HG02885 (cell line): Measurements from ENCODE around the gene RIPOR2.
"Not testable (repeated sequence)": the region's sequence is repeated elsewhere in the genome, so short reads cannot be mapped to it uniquely, and the experiment has no call there.

Experiments used
- ATAC-seq: cut with Tn5 transposase; IDR thresholded peaks from one replicate; pipeline ENCODE4 v1.9.1; 2021; ENCODE audit warnings: mild to moderate bottlenecking; ENCODE audit not compliant: unreplicated experiment, poor library complexity

RIPOR2 gene

DNA sequence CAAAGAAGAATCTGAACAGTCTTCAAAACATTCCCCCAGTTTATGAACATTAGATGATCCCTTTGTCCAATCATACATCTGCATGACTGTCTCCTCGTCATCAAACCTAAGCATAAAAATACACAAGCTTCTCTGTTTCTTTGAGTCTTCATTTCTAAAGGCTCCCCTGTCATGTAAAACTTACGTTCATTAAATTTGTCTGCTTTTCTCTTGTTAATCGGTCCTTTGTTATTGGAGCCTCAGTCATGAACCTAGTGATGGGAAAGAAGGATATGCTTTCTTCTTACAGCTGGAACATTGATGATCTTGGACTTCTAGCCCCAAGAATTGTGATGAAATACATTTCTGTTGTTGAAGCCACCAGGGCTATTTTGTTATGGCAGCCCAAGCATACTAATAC, 18.0 kb upstream of the RIPOR2 start:
- ATAC-seq: no peak

DNA sequence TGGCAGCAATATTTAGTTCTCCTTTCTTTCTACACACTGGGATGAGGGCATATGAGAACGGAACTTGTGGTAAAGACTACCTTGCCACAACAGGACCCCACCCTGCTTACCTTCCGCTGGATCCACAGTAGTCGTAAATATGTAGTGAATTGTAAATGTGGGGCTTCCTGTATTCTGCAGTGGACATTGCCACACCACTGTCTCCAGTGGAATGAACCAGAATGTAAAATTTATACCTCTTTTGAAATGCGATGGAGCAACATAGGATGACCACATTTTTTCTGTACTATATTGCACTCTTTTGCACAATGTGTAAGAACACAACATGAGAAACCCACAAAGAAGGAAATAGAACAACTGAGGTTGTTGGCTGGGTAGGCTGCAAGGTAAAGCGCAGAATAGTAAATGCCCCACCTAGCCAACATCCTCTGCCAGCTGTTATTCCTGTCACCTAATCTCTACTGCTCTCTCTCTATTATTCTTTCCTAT, 16.1 kb upstream of the RIPOR2 start:
- ATAC-seq: peak; percentile 26

DNA sequence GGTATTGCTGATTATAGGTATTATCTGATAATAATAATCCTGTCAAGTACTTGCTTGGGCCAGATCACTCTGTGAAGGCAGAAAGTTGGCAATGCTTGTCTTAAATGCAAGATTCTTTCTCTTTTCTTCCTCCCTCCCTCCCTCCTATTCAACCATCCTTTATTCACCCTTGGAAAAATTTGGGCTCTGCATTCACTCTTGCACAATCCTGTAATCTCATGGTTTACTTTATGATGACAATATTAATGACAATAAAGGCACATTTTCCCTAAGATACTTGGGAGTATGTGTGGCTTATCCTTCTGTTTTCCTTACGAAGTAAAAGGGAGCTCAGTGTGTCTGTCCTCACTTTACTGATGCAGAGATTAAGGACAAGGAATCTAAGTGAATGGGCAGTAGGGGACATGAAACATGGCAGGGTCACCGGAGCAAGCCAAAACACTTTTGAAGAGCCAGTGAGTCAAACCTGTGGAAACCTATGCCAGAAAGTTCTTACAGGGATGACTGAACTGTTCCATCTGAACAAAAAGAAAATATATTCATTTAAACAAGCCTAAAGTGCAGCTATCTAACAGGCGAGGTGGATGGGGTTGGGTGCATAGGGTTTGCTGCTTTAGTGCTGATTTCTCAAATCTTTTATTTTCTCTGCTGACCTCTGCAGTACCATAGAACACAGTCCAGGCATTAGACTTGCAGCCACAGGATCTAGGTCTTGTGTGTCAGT, 14.6 kb upstream of the RIPOR2 start:
- ATAC-seq: no peak

DNA sequence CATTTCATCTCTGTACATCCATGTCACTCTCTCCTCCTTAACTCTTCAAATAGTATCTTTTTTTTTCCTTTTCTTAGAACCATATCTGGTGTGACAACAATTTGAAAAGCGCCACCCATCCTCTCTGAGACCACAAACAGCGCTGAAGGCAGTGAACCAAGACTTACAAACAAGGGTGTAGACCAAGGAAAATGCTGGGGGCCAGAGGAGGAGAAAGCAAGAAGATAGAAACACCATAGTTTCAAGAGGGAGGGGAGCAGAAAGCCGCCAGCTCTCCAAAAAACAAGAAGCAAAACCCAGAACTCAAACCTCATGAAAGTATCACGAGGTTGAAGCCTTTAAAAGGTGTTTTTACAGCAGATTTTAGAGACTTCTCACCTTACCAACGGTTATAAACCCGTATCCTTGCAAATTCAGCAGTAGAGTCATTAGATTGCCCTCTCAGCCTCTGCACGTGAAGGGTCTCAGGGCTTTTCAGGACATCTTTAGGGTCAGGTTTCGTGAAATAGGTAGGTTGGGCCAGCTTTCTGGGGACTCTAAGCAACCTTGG, 13.3 kb upstream of the RIPOR2 start:
- peak; percentile 96 for ATAC-seq

DNA sequence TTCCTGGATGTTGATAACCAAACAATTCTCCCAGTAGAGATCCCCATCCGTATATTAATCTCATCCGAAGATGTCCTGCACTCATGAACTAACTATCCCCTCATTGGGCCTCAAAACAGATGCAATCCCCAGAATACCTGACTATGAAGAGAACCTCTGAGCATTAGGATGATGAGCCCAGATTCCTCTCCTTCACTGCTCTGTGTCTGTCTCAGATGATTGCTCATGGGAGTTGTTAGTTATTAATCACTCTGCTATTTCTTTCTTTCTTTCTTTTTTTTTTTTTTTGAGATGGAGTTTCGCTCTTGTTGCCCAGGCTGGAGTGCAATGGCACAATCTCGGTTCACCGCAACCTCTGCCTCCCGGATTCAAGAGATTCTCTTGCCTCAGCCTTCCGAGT, 12.5 kb upstream of the RIPOR2 start:
- ATAC-seq: not testable (repeated sequence)

DNA sequence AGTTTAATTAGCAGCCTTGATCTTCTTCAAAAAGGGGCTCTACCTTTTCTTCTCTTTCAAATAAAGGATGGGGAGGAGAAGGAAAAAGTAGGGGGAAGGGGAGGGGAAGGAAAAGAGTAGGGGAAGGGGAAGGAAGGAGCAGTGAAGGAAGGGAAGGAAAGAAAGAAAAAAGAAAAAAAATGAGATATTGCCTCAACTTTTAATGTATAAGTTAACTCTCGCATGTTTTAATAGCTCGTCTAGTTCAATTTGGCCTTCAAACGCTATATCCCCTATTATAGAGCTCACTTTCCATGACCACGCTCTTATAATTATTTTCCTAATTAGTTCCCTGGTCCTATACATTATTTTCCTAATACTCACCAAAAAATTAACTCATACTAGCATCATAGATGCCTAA, 11.9 kb upstream of the RIPOR2 start:
- no peak for ATAC-seq

DNA sequence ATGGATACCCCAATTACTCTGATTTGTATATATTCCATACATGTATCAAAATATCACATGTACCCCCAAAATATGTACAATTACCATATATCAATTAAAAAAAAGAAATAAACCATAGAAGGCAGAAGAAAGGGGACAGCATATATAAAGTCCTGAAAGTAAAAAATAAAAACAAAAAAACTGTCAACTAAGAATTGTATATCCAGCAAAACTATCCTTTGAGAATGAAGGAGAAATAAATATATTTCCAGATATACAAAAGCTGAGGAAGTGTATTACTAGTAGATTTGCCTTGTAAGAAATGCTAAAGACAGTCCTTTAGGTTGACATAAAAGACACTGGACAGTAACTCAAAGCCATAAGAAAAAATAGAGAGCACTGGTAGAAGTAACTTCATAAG, 9.3 kb upstream of the RIPOR2 start:
- ATAC-seq: no peak

DNA sequence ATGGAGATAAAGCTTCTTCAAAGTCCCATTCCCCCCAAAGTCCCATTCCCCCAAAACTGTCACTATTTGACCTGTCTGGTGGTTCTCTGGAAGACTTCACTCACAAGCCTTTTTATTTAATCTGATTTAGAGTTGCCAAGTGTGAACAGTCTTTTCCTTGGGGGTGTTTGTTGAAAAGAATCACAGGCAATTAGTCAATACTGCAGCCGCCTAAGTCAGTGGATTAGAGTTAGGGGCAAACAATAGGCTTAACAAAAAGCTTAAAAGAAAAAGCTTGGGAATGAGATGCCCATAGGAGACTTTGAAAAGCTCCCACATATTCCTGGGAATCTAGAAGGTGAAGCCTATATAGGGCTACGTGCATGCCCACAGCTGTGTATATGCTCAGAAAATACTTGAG, 8.0 kb upstream of the RIPOR2 start:
- ATAC-seq: no peak

DNA sequence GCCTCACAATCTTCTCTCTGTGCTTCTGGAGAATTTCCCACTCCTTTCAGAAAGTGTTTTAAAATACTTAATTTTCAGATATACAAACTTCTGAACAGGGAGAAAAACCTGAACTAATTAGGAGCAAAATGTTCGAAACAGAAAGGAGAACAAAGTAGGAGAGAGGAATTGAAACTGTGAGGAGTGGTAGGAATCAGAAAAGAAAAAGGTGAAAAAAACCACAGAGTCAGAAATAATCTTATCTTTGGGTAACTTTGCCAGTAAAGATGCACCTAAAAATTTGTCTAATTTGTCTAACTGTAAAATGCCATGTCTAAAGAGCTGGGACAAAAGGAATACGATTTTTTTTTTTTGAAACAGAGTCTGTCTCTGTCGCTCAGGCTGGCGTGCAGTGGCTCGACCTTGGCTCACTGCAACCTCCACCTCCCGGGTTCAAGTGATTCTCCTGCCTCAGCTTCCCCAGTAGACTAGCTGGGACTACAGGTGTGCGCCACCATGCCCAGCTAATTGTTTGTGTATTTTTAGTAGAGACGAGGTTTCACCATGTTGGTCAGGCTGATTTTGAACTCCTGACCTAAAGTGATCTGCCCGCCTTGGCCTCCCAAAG, 4.7 kb upstream of the RIPOR2 start:
- no peak for ATAC-seq

DNA sequence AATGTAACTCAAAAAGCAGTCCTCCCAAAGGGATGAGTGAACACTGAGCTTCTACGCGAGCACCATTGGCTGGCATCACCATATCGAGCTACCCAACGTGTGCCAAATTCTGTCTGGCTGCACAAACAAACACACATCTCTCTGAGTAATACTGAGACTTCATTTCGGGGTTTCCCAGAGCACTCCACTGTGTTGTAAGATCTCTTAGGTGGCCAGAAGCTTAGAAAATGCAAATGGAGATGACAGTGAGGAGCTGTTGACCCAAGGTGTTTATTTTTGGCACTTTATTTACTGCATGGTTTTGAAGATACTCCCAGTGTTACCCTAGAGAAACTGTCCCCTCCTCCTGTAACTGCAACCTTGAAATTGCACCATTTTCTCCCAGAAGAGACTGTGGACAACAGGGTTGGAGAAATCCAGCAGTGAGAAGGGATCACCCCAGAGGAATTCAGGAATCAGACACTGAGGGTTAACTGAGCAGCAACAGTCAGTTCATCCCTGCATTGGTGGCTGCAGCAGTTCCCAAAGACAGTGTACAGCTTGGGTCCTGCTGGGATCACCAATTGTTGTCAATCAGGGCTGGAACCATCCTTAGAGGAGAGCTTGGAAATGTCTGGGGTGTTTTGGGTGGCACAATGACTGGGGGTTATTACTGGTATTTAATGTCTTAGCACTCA, 1.0 kb upstream of the RIPOR2 start:
- peak; percentile 69 for ATAC-seq

DNA sequence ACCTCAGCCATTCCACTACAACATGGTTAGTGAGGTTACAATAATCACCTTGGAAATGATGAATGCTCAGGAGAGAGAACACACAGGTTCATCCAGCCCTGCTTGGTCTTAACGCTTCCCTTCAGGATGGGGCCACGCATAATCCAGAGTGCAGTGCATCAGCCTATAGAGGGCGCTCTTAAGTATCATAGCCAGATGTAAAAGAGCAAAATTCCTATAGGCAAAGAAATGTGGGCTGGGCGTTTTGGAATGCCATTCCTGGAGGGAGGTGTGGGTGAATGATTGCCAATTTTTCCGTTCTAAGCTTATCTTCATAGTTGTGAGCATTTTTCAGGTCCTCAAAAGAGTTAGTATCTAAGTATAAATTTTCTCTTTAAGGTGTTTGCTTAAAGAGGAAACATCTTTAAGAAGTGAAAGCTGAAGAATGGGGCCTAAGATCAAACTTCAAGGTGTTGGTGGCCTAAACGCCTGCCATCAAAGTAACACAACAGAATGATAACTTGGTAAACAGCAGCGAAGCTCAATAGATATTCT, 1.8 kb downstream of the RIPOR2 start:
- ATAC-seq: no peak

DNA sequence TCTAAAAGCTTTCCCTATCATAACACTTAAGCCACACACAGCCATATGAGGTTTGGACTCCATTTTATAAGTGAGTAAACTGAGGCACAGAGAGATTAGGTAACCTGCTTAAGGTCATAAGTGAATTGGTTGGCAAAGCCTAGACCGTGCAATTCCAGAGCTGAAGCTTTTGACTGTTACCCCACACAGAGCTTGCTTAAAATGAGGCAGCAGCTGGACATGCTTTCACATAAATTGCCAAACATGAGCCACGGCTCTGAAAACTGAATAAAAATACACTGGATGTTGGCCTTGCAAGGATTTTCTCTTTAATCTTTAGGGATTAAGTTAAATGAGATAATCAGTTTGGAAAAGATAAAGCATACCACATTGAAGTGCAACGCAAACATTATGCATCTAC, 2.5 kb downstream of the RIPOR2 start:
- ATAC-seq: peak; percentile 3

DNA sequence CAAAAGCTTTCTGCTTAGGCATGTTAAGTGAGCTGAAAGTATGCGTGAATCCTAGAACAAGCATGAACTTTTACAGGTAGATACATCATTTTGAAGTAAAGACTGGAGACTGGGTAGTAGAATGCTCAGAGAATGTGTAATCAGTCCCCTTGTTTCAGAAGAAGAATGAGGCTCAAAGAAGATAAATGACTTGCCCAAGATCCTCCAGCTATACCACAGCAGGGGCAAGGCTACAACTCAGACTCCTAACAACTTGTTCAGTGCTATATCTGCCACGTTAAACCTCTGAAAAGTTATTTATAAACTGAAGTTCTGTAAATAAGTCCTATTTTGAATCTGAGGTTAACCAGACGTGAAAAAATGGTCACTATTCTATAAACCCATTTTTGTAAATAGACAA, 2.9 kb downstream of the RIPOR2 start:
- ATAC-seq: peak; percentile 36

DNA sequence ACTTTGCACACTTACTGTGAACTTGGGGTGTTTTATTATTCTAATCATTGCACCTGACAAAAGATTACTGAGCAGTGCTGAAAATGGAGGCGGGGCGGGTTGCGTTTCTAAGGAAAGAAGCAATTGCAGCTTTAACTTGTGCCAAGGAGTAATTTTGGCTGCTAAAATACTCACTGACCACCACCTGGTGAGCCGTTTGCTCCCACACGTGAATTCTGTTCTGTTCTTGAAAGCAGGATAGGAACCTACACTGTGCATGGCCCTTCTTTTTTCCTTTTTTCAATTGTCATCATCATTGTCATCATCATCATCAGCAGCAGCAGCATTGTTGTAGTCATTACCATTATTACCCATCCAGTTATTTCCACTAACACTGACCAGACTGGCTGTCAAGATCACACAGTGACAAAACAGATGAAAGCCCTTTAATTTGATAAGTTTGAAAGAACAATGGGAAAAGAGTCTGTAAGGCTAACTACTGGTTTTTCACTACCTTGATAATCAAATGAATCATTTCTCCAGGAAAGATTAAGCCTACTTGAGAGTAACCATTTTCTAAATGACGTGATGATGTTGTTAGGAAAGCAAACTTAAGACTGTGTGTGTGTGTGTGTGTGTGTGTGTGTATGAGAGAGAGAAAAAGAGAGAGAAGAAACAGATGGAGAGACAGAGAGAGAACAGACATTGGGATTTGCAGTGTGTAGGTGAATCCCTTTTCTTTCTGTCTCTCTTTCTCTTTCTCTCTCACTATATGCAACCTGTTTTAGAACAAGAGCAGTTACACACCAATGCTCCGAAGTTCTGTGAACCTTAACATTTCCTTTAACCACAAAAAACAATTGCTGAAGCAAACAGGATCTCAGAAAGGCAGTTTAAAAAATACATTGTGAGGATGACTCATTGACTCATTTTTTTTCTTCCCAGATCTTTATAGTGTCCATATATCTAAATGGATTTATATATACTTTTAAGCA, 3.8 kb downstream of the RIPOR2 start:
- peak; percentile 28 for ATAC-seq

DNA sequence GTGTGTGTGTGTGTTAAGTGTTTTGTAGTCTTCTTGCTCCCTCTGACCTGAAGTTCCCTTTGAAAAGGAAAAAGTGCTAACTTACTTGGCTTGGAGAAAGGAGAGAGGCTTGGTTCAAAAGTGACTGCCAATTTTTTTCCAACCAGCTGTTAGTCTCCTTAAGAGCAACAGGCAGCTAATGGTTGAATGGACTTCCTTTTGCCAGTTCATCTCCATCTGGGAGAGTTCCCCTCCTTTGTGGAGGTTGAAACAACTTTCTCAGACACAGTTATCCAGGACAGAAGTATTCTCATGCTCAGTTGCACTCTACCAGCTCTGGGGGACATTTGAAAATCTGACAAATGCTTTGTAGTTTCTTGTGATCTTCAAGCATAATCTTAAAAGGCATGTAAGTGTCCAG, 4.5 kb downstream of the RIPOR2 start:
- ATAC-seq: no peak

DNA sequence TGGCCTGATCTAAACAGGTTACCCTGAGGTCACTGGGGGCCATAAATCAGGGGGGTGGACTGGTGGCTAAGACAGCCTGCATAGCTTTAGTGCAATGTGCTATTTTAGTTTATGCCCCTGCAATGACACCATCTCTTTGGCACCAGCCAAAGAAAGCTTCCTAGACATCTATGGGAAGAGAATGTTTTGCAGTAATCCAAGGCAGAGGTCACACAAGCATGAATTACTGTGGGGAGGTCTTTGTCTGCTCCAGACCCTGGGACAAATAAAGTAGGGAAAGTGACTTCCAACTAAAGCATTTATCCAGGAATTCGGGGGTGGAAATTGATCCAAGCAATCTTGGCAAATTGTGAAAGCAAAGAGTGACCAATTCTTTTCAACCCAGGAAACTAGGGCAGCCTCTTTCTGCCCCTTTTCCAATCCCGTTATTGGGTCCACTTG, 5.3 kb downstream of the RIPOR2 start:
- ATAC-seq: no peak

DNA sequence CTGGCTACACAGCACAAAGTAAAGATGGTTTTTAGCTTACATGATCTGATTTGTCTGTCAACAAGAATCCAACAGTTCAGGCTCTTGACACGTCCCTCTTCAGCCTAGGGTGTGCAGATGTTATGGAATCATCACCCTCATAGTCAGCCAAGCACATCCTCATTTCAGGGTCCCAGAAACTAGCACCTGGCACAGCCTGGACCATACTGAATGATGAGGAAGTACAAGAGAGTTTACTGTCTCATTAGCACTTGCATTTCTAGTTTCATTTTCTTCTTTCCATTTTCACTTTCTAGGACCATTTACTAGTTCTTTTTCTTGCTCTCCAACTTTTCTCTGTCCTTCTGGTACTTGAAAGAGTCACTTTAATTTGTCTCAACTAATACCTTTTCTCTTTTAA, 6.5 kb downstream of the RIPOR2 start:
- ATAC-seq: peak; percentile 34

DNA sequence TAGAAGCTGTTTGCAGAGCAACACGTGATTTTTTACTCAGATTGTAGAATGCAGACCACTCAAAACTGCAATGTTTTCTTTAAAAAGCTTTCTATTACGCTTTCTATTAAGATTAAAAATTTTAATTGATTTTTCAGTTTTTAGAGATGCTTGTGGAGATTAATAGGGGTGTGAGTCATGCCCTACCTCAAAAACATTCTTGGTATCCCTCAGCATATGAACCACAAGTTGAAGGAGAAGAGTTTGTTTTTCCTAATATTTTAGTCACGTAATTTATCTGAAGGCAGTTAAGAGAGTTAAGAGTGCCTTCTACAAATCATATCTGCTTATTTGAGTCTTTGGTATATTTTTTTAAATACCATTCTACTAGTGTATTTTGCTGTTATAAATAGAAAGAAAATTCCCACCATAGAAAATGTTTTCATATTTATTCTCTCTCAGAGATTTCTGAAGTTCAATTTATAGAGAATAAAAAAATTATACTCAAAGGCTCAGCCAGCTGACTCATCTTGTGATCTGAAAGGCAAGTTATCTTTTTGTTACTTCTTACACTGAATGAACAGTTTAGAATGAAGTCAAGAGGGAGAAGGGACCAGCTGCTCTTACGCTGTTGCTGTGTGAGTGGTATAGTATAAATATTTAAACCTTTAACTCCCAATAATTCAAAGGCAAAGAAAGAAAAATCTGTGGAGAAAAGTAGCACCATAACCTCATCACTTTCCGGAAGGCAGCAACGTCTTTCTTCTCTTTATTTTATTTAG, 7.6 kb downstream of the RIPOR2 start:
- no peak for ATAC-seq
